Measurements from ENCODE around the gene NFE2L1. TPM values are rescaled to one million over a fixed set of nuclear protein-coding genes. Genes with fewer than 3 reads are reported as not detected.
A peak's percentile ranks its signal among the peaks of the same experiment; 100 is the strongest.

Gene NFE2L1
- total RNA-seq, 3 donors from 2014 or later (not counting 1 experiment from before 2014, with no cell fraction given) = 38.6 to 53.4 (median 47.5) TPM

DNA sequence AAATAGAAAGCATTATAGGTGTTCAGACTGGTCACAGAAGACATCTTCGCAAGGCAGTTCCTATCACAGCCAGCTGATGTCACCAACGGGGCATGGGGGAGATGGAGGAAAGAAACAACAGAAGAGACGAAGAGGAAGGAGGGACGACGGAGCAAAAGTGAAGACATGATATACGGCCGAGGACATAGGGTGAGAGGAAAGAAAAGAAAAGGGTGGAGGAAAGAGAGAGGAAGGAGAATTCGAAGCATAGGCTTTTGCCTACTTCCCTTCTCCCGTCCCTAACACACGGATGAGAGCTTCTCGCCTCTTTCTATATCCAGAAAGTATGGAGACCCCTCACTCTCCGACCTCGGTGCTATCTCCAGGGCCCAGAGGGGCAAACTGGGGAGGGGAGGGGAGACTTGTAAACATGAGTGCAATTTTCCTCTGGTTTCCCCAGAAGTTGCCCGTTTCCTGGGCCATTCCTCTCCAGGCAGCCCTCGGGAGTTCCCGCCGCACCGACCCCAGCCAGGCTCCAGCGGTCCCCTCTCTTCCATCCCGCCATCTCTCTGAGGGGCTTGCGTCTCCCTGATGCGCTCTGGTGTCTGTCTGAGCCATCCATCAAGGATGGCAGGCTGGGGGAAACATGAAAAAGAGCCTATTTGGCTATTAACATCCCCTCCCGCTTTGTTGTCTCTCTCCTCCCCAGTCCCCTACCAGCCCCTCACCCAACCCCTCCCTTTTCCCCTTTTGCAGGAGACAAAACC, 36.6 kb upstream of the NFE2L1 start:
- Mint-ChIP-seq H3K9me3 (no peaks in the 10 kb centered on the region), H3K36me3 (no peaks in the 10 kb centered on the region), H3K4me3 (peak overlapping the region; percentile 67), H3K4me1 (peaks cover 6 to 15% of the 10 kb centered on the region in 2 donors), H3K27ac (no peak overlapping the region), H3K27me3 (ENCODE audit: low read depth in 2 of 2) (peaks cover 55 to 62% of the 10 kb centered on the region in 2 donors)
- Histone ChIP-seq H3K4me3 (ENCODE audit: low read length) (no peak overlapping the region), H3K27me3 (ENCODE audit: control insufficient read depth, insufficient read depth, low read length) (peaks cover 11% of the 10 kb centered on the region), H3K27ac (ENCODE audit: low read length) (no peak overlapping the region), H3K9me3 (ENCODE audit: control insufficient read depth, insufficient read depth, low read length) (no peaks in the 10 kb centered on the region), H3K36me3 (ENCODE audit: control insufficient read depth, insufficient read depth, low read length) (no peaks in the 10 kb centered on the region), H3K4me1 (ENCODE audit: control insufficient read depth, insufficient read depth, low read length) (peaks cover 12% of the 10 kb centered on the region)
- ATAC-seq (peak; percentile 48 to 63 (median 58)), DNase-seq (peak in 1 of 2 donors; percentile 70)
- intact Hi-C loops (cut with micrococcal nuclease) = no loop called here
- no peak for TF ChIP-seq CTCF (IDR thresholded peaks at IDR 0.05)
- WGBS (ENCODE audit: insufficient coverage) = 5% methylated on average over 18 of the region's 23 CpGs

- Histone ChIP-seq H3K36me3 (ENCODE audit: control insufficient read depth, insufficient read depth, low read length) (no peaks in the 10 kb centered on the region), H3K27me3 (ENCODE audit: control insufficient read depth, insufficient read depth, low read length) (peaks cover 11% of the 10 kb centered on the region), H3K27ac (ENCODE audit: low read length) (no peak overlapping the region), H3K4me1 (ENCODE audit: control insufficient read depth, insufficient read depth, low read length) (peaks cover 12% of the 10 kb centered on the region), H3K4me3 (ENCODE audit: low read length) (no peak overlapping the region), H3K9me3 (ENCODE audit: control insufficient read depth, insufficient read depth, low read length) (no peaks in the 10 kb centered on the region)
- under 1% methylated on average over 34 of the region's 34 CpGs for WGBS (ENCODE audit: insufficient coverage)
- Mint-ChIP-seq H3K4me1 (peaks cover 6 to 15% of the 10 kb centered on the region in 2 donors), H3K27me3 (ENCODE audit: low read depth in 2 of 2) (peaks cover 53 to 58% of the 10 kb centered on the region in 2 donors), H3K4me3 (peak overlapping the region; percentile 66), H3K9me3 (no peaks in the 10 kb centered on the region), H3K27ac (no peak overlapping the region), H3K36me3 (no peaks in the 10 kb centered on the region)
- intact Hi-C loops (cut with micrococcal nuclease) = no loop called here
- peak; percentile 64 to 86 (median 85) for ATAC-seq
- no peak for TF ChIP-seq CTCF (IDR thresholded peaks at IDR 0.05)
- peak; percentile 40 to 86 for DNase-seq
Measured at GRCh38 chr17:48012151-48012520, 36.0 kb upstream of the NFE2L1 start.

DNA sequence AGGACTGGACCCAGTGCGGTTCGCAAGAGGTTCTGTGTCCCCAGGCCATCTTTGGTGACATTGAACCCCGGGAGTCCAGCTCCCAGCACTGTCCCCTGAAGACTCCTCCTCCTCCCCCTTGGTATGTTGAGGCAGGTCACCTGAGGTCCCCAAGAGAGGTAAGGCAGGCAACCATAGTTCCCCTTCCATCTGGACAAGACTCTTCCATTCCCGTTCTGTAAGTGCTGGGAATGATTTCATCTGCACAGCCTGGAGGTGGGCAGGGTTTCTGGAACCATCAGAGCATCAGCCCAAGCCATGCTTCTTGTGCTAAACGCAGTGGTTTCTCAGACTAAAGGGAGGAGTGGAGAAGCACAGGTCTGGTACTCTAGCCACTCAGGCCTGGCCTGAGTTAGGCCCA, 35.5 kb upstream of the NFE2L1 start:
- Histone ChIP-seq H3K4me3 (ENCODE audit: low read length) (no peak overlapping the region), H3K9me3 (ENCODE audit: control insufficient read depth, insufficient read depth, low read length) (no peaks in the 10 kb centered on the region), H3K27ac (ENCODE audit: low read length) (no peak overlapping the region), H3K36me3 (ENCODE audit: control insufficient read depth, insufficient read depth, low read length) (no peaks in the 10 kb centered on the region), H3K27me3 (ENCODE audit: control insufficient read depth, insufficient read depth, low read length) (peaks cover 11% of the 10 kb centered on the region), H3K4me1 (ENCODE audit: control insufficient read depth, insufficient read depth, low read length) (peaks cover 12% of the 10 kb centered on the region)
- WGBS (ENCODE audit: insufficient coverage) = 35% methylated on average over 4 of the region's 5 CpGs
- peaks cover 6 to 15% of the 10 kb centered on the region in 2 donors for H3K4me1 Mint-ChIP-seq
- no peak for TF ChIP-seq CTCF (IDR thresholded peaks at IDR 0.05)
- H3K9me3 Mint-ChIP-seq = no peaks in the 10 kb centered on the region
- peak in 1 of 2 donors; percentile 17 for DNase-seq
- no peaks in the 10 kb centered on the region for H3K36me3 Mint-ChIP-seq
- H3K27ac Mint-ChIP-seq = no peak overlapping the region
- H3K4me3 Mint-ChIP-seq = peak overlapping the region; percentile 50
- peaks cover 50 to 54% of the 10 kb centered on the region in 2 donors for H3K27me3 Mint-ChIP-seq (ENCODE audit: low read depth in 2 of 2)
- intact Hi-C loops (cut with micrococcal nuclease) = no loop called here
- ATAC-seq = no peak
